ENCODE results near the gene ZNF318. TPM values are rescaled to one million over a fixed set of nuclear protein-coding genes. Genes with fewer than 3 reads are reported as not detected.

The ZNF318 gene
- polyA plus RNA-seq, 1 donor (not counting 4 experiments of a cell fraction or from before 2014, with no cell fraction given) = 14.6 TPM

GRCh38 chr6:43292763-43293318, 76.6 kb downstream of the ZNF318 start:
- H2AFZ ChIP-seq (ENCODE audit: control insufficient read depth, low read length) = no peak overlapping the region
- no peak for FAIRE-seq

GRCh38 chr6:43292341-43292740, 77.1 kb downstream of the ZNF318 start:
- Histone ChIP-seq H2AFZ (ENCODE audit: control insufficient read depth, low read length) (no peak overlapping the region), H3K36me3 (ENCODE audit: control insufficient read depth in 2 of 2, extremely low read depth in 1 of 2, insufficient read depth in 2 of 2, low read length in 2 of 2) (no peaks in the 10 kb centered on the region), H3K9me3 (ENCODE audit: control insufficient read depth, low read depth, low read length) (no peaks in the 10 kb centered on the region), H3K9ac (ENCODE audit: control insufficient read depth, extremely low read depth, insufficient read depth, low read length) (no peak overlapping the region), H3K4me2 (ENCODE audit: control insufficient read depth, extremely low read depth, insufficient read depth, low read depth, low read length) (no peak overlapping the region), H3K4me3 (ENCODE audit: control insufficient read depth in 2 of 3, extremely low read depth in 1 of 3, insufficient read depth in 2 of 3, low read depth in 1 of 3, low read length in 3 of 3) (no peak overlapping the region), H3K9me1 (ENCODE audit: control insufficient read depth, extremely low read depth, insufficient read depth, low read length) (no peaks in the 10 kb centered on the region), H3K27ac (ENCODE audit: control insufficient read depth, insufficient read depth, low read length) (no peak overlapping the region), H3K79me2 (ENCODE audit: control insufficient read depth, insufficient read depth, low read length) (no peaks in the 10 kb centered on the region), H3K4me1 (ENCODE audit: control insufficient read depth, extremely low read depth, insufficient read depth, low read length) (no peaks in the 10 kb centered on the region), H3K27me3 (ENCODE audit: control insufficient read depth, extremely low read depth, insufficient read depth, low read length) (peaks cover 12% of the 10 kb centered on the region), H4K20me1 (ENCODE audit: control insufficient read depth, extremely low read depth, insufficient read depth, low read length) (no peaks in the 10 kb centered on the region)
- TF ChIP-seq EZH2 (IDR thresholded peaks at IDR 0.05; ENCODE audit: low read length) (no peak), CTCF (optimal IDR thresholded peaks at IDR 0.05 in 1 of 3, IDR thresholded peaks at IDR 0.05 in 1 of 3, conservative IDR thresholded peaks at IDR 0.05 in 1 of 3; ENCODE audit: extremely low read depth in 1 of 3, insufficient read depth in 2 of 3, low read length in 3 of 3) (no peak)
- no peak for FAIRE-seq
- dilution Hi-C loops (cut with MboI; ENCODE audit: extremely low pct_ligation_motif_present, low sequenced_read_pairs) = no loop called here
- DNase-seq (ENCODE audit: low read depth, low spot score) = no peak

More at GRCh38 chr6:43292763-43293318, 76.6 kb downstream of the ZNF318 start:
- Histone ChIP-seq H3K9me1 (ENCODE audit: control insufficient read depth, extremely low read depth, insufficient read depth, low read length) (no peaks in the 10 kb centered on the region), H3K27me3 (ENCODE audit: control insufficient read depth, extremely low read depth, insufficient read depth, low read length) (peaks cover 14% of the 10 kb centered on the region), H3K79me2 (ENCODE audit: control insufficient read depth, insufficient read depth, low read length) (no peaks in the 10 kb centered on the region), H3K36me3 (ENCODE audit: control insufficient read depth in 2 of 2, extremely low read depth in 1 of 2, insufficient read depth in 2 of 2, low read length in 2 of 2) (no peaks in the 10 kb centered on the region), H3K4me1 (ENCODE audit: control insufficient read depth, extremely low read depth, insufficient read depth, low read length) (no peaks in the 10 kb centered on the region), H3K27ac (ENCODE audit: control insufficient read depth, insufficient read depth, low read length) (no peak overlapping the region), H3K9me3 (ENCODE audit: control insufficient read depth, low read depth, low read length) (no peaks in the 10 kb centered on the region), H3K4me3 (ENCODE audit: control insufficient read depth in 2 of 3, extremely low read depth in 1 of 3, insufficient read depth in 2 of 3, low read depth in 1 of 3, low read length in 3 of 3) (no peak overlapping the region), H3K4me2 (ENCODE audit: control insufficient read depth, extremely low read depth, insufficient read depth, low read depth, low read length) (no peak overlapping the region), H3K9ac (ENCODE audit: control insufficient read depth, extremely low read depth, insufficient read depth, low read length) (no peak overlapping the region), H4K20me1 (ENCODE audit: control insufficient read depth, extremely low read depth, insufficient read depth, low read length) (no peaks in the 10 kb centered on the region)
- no peak for DNase-seq (ENCODE audit: low read depth, low spot score)
- dilution Hi-C loops (cut with MboI; ENCODE audit: extremely low pct_ligation_motif_present, low sequenced_read_pairs) = no loop called here
- TF ChIP-seq CTCF (optimal IDR thresholded peaks at IDR 0.05 in 1 of 3, IDR thresholded peaks at IDR 0.05 in 1 of 3, conservative IDR thresholded peaks at IDR 0.05 in 1 of 3; ENCODE audit: extremely low read depth in 1 of 3, insufficient read depth in 2 of 3, low read length in 3 of 3) = no peak
- TF ChIP-seq EZH2 (IDR thresholded peaks at IDR 0.05; ENCODE audit: low read length) = no peak

All from keratinocyte (primary cell).